Measurements from ENCODE around the gene DEPDC7.

GRCh38 chr11:33021937-33022336 is 6.3 kb downstream of the DEPDC7 start:
- TF ChIP-seq CTCF (conservative IDR thresholded peaks at IDR 0.05 in 1 of 2, IDR thresholded peaks at IDR 0.05 in 1 of 2; ENCODE audit: extremely low read depth in 1 of 2, insufficient read depth in 1 of 2, low read depth in 1 of 2, low read length in 2 of 2) (no peak), EZH2 (IDR thresholded peaks at IDR 0.05; ENCODE audit: borderline replicate concordance, low read length) (no peak)
